Spleen (tissue), 11 donors: ENCODE results near the gene FAM171A1. TPM values are rescaled to one million over a fixed set of nuclear protein-coding genes. Genes with fewer than 3 reads are reported as not detected.

Source experiments
- DNase-seq: peaks from one replicate; pipeline ENCODE4 v3.0.0-alpha.2; 2020
- H3K27ac ChIP-seq, 8 donors: fragments of 200-600 bp; sonication (generic) in 7 of 8; 1 replicate in 4 of 8; 2 replicates in 4 of 8; pipeline versions ENCODE4 v1.5.0 to v1.8.0; 2016 to 2021; ENCODE audit warnings: inconsistent platforms in 4 of 8, mild to moderate bottlenecking in 4 of 8, moderate library complexity in 1 of 8
- H3K27me3 ChIP-seq, 7 donors: fragments of 200-600 bp; sonication (generic) in 6 of 7; replicated peaks in 1 of 7; 1 replicate in 4 of 7; 2 replicates in 3 of 7; pipeline versions ENCODE4 v1.5.0 to v1.8.0; 2016 to 2021; ENCODE audit warnings: inconsistent platforms in 3 of 7, mild to moderate bottlenecking in 1 of 7
- H3K36me3 ChIP-seq, 6 donors: fragments of 200-600 bp; sonication (generic) in 5 of 6; 1 replicate in 4 of 6; 2 replicates in 2 of 6; pipeline versions ENCODE4 v1.5.0 to v1.8.0; 2016 to 2021; ENCODE audit warnings: inconsistent platforms in 2 of 6
- H3K4me1 ChIP-seq, 6 donors: fragments of 200-600 bp; sonication (generic) in 5 of 6; 1 replicate in 3 of 6; 2 replicates in 3 of 6; pipeline versions ENCODE4 v1.5.0 to v1.8.0; 2016 to 2021; ENCODE audit warnings: inconsistent platforms in 3 of 6
- H3K4me3 ChIP-seq, 8 donors: fragments of 200-600 bp; sonication (generic) in 7 of 8; 1 replicate in 4 of 8; 2 replicates in 4 of 8; pipeline versions ENCODE4 v1.5.0 to v1.8.0; 2016 to 2021; ENCODE audit warnings: inconsistent platforms in 4 of 8, mild to moderate bottlenecking in 4 of 8, moderate library complexity in 2 of 8
- H3K9me3 ChIP-seq, 8 donors: fragments of 200-600 bp; sonication (generic) in 7 of 8; 1 replicate in 4 of 8; 2 replicates in 4 of 8; pipeline versions ENCODE4 v1.5.0 to v1.8.0; 2016 to 2021; ENCODE audit warnings: inconsistent platforms in 4 of 8
- POLR2A ChIP-seq, 3 donors: fragments of 450-650 bp; IDR thresholded peaks; one replicate each; pipeline ENCODE4 v1.5.1; 2017; ENCODE audit warnings: antibody characterized with exemption in 3 of 3, mild to moderate bottlenecking in 1 of 3
- POLR2AphosphoS5 ChIP-seq, 3 donors: sonication (generic); formaldehyde crosslinking; IDR thresholded peaks; one replicate each; pipeline ENCODE4 v1.5.1; 2017; ENCODE audit warnings: antibody characterized with exemption in 3 of 3
- WGBS, 5 donors: extraction: QIAGEN DNeasy Blood & Tissue Kit in 3 of 5; methylation state at CpG; one replicate each; pipeline versions ENCODE4 v1.1.5 to v1.1.7; 2013 to 2018; 5-methylcytosine and 5-hydroxymethylcytosine counted together
- intact Hi-C: fragments of 100-400 bp; cut with DNase I; formaldehyde crosslinking; loops from one replicate; pipeline ENCODE4 v1.15.0; 2023; ENCODE audit warnings: low total_unique reads
- polyA plus RNA-seq, 3 donors: library from polyadenylated mRNA; stranded (reverse); fragments of 200-250 nt; gene quantifications; one replicate each; pipeline ENCODE4 v1.2.1, GENCODE V29; 2013
- total RNA-seq, 7 donors: library from RNA; depleted of rRNA in 3 of 7; stranded (reverse); fragments of >200 nt in 3 of 7; fragmentation: NEBNext Ultra II Directional in 4 of 7; extraction: Animal tissue kit (Norgen Biotek cat#: 25700) in 4 of 7; gene quantifications; one replicate each; pipeline versions ENCODE4 v1.1.0 to v1.2.1, GENCODE V29; 2016 to 2021
- TF ChIP-seq, protein P1 (sequence below), 11 experiments: fragments of 200-600 bp in 7 of 11; fragments of 450-650 bp in 4 of 11; sonication (generic) in 4 of 11; IDR thresholded peaks in 8 of 11; conservative IDR thresholded peaks in 3 of 11; 1 replicate in 7 of 11; 2 replicates in 4 of 11; pipeline versions ENCODE4 v1.4.0 to v1.8.0; 2016 to 2021; ENCODE audit warnings: antibody characterized with exemption in 11 of 11, inconsistent platforms in 4 of 11, mild to moderate bottlenecking in 1 of 11
- donor health status: healthy with polysubstance abuse.
- donor health status: DM: no; HTN: no; CAD: no; lungs with moderate emphysema.
- donor health status: DM: no; HTN: no; CAD: no.
- donor health status: Bipolar disorder and iron deficiency.
- donor health status: healthy.
- donor health status: DM: no; HTN: no; CAD: no.
- donor health status: DM: yes; HTN: yes; CAD: no.

The FAM171A1 gene
- total and polyA plus RNA-seq, 10 donors = 3.5 to 34.0 (median 19.6) TPM

DNA sequence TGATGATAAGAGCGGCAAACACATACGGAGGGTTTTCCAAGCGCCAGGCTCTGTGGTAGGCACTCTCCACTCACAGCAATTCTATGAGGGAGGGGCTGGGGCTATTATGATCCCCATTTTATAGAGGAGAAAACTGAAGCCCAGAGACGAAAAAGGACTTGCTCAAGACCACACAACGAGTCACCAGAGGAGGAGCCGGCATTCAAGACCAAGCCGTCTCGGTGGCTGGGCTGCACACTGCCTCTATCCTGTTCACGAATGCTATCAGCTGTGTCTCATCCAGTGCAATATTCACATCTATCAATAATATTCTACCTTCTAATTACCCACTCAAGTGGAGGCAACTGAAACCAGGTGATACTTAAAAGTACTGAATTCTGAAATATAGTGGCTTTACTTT is 134.7 kb downstream of the FAM171A1 start:
- Histone ChIP-seq H3K4me3 (no peak overlapping the region), H3K27ac (no peak overlapping the region), H3K9me3 (no peaks in the 10 kb centered on the region), H3K36me3 (no peaks in the 10 kb centered on the region), H3K4me1 (no peaks in the 10 kb centered on the region), H3K27me3 (no peaks in the 10 kb centered on the region)
- TF ChIP-seq POLR2A (IDR thresholded peaks at IDR 0.05) (no peak), POLR2AphosphoS5 (IDR thresholded peaks at IDR 0.05) (no peak)
- TF ChIP-seq, protein P1, sequence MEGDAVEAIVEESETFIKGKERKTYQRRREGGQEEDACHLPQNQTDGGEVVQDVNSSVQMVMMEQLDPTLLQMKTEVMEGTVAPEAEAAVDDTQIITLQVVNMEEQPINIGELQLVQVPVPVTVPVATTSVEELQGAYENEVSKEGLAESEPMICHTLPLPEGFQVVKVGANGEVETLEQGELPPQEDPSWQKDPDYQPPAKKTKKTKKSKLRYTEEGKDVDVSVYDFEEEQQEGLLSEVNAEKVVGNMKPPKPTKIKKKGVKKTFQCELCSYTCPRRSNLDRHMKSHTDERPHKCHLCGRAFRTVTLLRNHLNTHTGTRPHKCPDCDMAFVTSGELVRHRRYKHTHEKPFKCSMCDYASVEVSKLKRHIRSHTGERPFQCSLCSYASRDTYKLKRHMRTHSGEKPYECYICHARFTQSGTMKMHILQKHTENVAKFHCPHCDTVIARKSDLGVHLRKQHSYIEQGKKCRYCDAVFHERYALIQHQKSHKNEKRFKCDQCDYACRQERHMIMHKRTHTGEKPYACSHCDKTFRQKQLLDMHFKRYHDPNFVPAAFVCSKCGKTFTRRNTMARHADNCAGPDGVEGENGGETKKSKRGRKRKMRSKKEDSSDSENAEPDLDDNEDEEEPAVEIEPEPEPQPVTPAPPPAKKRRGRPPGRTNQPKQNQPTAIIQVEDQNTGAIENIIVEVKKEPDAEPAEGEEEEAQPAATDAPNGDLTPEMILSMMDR (IDR thresholded peaks at IDR 0.05 in 8 of 11, conservative IDR thresholded peaks at IDR 0.05 in 3 of 11) = no peak
- no peak for DNase-seq
- 87 to 96% (median 92%) methylated on average over 9 of the region's 9 CpGs for WGBS, 5 donors
- intact Hi-C loops = no loop called here

DNA sequence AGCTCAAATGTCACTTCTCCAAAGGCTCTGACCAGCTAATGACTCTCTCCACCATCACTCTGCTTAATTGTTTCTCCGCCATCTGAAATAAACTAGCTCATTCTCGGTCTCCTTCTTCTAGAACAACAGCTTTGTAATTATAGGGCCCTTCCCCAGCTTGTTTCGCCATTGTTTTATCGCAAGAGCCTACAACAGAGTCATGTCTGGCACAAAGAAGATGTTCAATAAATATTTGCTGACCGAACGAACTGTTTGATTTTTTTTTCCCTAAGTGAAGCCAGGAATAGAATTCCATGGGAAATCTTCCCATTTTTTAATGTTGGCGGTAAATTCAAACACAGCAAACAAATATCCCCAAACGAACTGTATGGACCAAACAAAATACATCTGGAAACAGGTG is 138.8 kb downstream of the FAM171A1 start:
- no peaks in the 10 kb centered on the region for H3K36me3 ChIP-seq
- H3K27ac ChIP-seq = no peak overlapping the region
- H3K4me3 ChIP-seq = no peak overlapping the region
- H3K9me3 ChIP-seq = no peaks in the 10 kb centered on the region
- H3K4me1 ChIP-seq = no peaks in the 10 kb centered on the region
- H3K27me3 ChIP-seq = no peaks in the 10 kb centered on the region
- TF ChIP-seq, protein P1 (IDR thresholded peaks at IDR 0.05 in 8 of 11, conservative IDR thresholded peaks at IDR 0.05 in 3 of 11) = no peak
- no peak for TF ChIP-seq POLR2AphosphoS5 (IDR thresholded peaks at IDR 0.05)
- no peak for TF ChIP-seq POLR2A (IDR thresholded peaks at IDR 0.05)
- 85 to 93% (median 89%) methylated on average over 8 of the region's 8 CpGs for WGBS, 5 donors
- DNase-seq = no peak
- intact Hi-C loops = no loop called here

DNA sequence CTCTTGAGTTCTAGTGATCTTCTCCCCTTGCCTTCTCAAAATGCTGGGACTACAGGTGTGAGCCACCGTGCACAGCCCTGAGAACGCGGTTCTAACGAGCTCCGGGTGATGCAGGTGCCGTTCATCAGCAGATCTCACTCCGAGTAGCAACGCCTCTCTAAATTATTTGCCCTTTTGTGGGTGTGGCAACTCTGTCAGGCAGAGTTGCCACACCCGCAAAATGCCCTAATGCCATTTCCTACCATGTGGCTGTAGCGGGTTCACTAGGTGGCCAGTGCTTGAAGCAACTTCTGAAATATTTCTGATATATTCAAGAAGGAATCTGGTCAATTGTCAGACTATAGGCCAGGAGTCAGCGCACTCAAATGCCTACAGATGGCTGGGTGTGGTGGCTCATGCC is 139.7 kb downstream of the FAM171A1 start:
- 93 to 96% (median 94%) methylated on average over 11 of the region's 11 CpGs for WGBS, 5 donors
- Histone ChIP-seq H3K9me3 (no peaks in the 10 kb centered on the region), H3K27ac (no peak overlapping the region), H3K4me3 (no peak overlapping the region), H3K4me1 (no peaks in the 10 kb centered on the region), H3K36me3 (no peaks in the 10 kb centered on the region), H3K27me3 (no peaks in the 10 kb centered on the region)
- no peak for TF ChIP-seq POLR2A (IDR thresholded peaks at IDR 0.05)
- no peak for TF ChIP-seq POLR2AphosphoS5 (IDR thresholded peaks at IDR 0.05)
- TF ChIP-seq, protein P1 (IDR thresholded peaks at IDR 0.05 in 8 of 11, conservative IDR thresholded peaks at IDR 0.05 in 3 of 11) = no peak
- no peak for DNase-seq
- intact Hi-C loops = no loop called here

DNA sequence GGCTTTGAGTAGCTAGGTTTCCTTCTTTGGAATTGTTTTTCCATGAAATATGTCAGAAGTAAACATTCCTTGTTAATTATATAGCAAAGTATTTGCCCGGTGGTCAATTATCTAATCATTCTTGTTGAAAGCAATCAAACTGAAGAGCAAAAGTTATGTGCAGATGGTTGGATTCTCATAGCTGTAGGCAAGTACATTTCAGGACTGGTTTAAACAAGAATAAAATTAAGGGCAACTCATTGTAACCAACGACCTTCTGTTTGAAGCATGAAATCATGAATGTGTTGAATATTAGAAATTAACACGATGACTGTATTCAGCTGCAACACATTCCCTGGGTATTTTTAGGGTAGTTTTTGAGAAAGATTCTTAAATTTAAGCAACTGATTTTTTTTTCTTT is 140.8 kb downstream of the FAM171A1 start:
- Histone ChIP-seq H3K4me3 (no peak overlapping the region), H3K36me3 (no peaks in the 10 kb centered on the region), H3K4me1 (no peaks in the 10 kb centered on the region), H3K9me3 (peaks cover 0 to 4% (median under 1%) of the 10 kb centered on the region in 8 donors), H3K27ac (no peak overlapping the region), H3K27me3 (no peaks in the 10 kb centered on the region)
- WGBS, 5 donors = 72 to 82% (median 78%) methylated on average over 3 of the region's 3 CpGs
- TF ChIP-seq POLR2A (IDR thresholded peaks at IDR 0.05) (no peak), POLR2AphosphoS5 (IDR thresholded peaks at IDR 0.05) (no peak)
- TF ChIP-seq, protein P1 (IDR thresholded peaks at IDR 0.05 in 8 of 11, conservative IDR thresholded peaks at IDR 0.05 in 3 of 11) = no peak
- intact Hi-C loops = no loop called here
- no peak for DNase-seq
